DMS153 treated with DMSO at 0.1 percent for 48 hours (cell line): ENCODE measurements around the gene ATR.
"Not testable (repeated sequence)": the region's sequence is repeated elsewhere in the genome, so short reads cannot be mapped to it uniquely, and the experiment has no call there.

Experiments used
- DNase-seq: peaks from one replicate; lab custom pipeline; 2025; ENCODE audit not compliant: unreplicated experiment; lab: John Stamatoyannopoulos, UW

The ATR gene

DNA sequence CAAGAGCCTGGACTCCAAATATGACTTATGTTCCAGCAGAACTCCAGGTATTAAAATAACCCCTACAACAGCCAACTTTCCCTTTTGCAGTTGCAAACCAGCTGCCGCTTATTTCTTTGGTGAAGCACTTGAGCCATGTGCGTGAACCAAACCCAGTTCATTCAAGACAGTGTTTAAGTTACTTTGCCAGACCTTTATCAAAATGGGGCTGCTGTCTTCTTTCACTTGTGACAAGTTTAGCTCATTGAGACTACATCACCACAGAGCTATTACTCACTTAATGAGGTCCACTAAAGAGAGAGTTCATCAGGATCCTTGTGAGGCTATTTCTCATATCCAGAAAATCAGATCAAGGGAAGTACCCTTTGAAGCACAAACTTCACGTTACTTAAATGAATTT lies 128.3 kb downstream of the ATR start:
- no peak for DNase-seq

DNA sequence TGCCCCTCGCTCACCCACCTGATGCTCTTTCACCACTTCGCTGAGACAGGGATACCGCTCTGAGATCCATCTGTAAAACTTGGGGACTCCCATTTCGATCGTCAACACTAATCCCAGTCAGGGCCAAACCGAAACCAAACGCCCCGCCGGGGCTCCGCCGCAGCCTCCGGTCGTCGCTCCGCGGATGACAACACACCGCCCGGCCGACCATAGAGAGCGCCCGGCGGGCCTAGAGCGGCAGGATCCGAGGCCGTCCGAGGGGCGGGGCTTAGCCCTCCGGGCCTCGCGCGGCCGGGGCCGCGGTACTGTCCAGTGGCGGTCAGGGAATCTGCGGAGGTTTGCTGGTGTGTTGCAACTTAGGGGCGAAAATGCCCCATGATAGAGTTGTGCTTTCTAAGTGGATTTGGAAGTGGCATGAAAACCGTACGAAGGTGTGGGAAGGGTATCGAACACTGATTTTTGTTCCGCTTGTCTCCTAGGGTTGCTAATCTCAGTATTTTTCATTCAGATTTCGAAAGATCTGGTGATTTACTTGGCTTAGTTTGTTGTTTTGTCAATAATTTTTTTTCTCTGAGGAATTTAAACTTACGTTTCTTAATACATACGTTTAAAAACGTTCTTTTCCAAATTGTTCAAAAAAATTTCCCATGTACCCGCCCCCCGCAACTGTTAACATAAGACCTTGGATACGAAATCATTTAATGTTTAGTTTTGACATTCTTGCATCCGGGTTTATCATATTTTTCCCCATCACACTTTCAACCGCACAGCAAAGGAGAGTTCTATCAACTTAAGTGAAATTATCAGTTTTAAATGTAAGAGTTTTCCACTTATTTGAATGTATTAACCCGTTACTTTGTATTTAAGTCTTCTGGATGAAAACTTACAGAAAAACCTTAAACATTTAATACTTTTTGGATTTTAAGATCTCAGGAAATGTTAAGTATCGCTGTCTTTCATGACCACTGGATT lies 130.4 kb downstream of the ATR start, which contains the start of gene XRN1:
Gene XRN1 (minus strand): TSS at position 186 of the 972 bp plus-strand sequence. CDS start 93 bp downstream, at position 93.
- DNase-seq = peak; percentile 83

DNA sequence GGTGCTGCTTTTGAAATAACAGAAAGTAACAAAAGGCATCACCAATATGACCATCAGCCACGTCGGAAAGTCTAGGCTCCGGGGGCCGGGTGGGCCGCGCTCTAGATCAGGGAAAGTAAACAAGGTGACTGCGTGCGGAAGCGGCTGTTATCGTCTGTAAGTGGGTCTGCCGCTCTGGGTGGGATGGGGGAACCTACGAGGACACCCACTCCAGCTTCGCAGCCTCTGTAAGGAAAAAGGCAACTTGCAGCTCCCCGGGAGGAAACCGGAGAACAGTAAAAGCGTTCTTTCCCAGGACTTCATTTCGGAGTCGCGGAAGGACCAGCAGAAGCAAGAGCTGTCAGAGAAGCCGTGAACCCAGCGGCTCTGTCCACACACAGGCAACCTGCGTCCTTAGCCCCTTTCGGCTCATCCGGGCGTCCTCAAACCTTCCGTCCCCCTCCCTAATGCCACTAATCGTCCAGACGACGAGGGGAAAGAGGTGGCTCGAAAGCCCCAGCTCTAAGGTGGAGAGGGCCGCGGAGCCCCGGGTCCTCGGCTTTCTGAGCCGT lies 131.2 kb downstream of the ATR start:
- peak; percentile 50 for DNase-seq

GRCh38 chr3:142445816-142446254 lies 132.7 kb downstream of the ATR start:
- no peak for DNase-seq

DNA sequence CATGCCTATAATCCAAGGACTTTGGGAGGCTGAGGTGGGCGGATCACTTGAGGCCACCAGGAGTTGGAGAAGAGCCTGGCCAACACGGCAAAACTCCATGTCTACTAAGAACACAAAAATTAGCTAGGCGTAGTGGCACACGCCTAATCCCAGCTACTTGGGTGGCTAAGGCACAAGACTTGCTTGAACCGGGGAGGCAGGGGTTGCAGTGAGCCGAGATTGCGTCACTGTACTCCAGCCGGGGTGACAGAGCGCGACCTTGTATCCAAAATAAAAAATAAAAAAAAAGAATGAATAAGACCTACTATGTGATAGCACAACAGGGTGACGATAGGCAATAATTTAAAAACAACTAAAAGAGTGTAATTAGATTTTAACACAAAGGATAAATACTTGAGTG lies 134.2 kb downstream of the ATR start:
- no peak for DNase-seq

GRCh38 chr3:142443060-142443459 lies 135.5 kb downstream of the ATR start:
- DNase-seq = not testable (repeated sequence)

- not testable (repeated sequence) for DNase-seq
Measured at GRCh38 chr3:142439499-142440220, 138.9 kb downstream of the ATR start.

DNA sequence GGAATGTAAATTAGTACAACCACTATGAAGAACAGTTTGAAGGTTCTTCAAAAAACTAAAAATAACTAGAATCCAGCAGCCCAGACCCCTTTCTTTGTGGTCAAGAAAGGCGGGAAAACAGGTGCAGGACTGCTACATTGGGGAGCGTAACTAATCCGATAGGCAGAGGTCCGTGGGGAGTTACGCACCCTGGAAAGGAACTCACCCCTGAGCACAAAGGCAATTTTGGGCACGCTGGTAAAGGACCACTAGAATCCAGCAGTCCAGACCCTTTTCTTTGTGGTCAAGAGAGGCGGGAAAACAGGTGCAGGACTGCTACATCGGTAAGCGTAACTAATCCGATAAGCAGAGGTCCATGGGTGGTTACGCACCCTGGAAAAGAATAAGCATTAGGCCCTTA lies 140.4 kb downstream of the ATR start:
- DNase-seq = not testable (repeated sequence)

DNA sequence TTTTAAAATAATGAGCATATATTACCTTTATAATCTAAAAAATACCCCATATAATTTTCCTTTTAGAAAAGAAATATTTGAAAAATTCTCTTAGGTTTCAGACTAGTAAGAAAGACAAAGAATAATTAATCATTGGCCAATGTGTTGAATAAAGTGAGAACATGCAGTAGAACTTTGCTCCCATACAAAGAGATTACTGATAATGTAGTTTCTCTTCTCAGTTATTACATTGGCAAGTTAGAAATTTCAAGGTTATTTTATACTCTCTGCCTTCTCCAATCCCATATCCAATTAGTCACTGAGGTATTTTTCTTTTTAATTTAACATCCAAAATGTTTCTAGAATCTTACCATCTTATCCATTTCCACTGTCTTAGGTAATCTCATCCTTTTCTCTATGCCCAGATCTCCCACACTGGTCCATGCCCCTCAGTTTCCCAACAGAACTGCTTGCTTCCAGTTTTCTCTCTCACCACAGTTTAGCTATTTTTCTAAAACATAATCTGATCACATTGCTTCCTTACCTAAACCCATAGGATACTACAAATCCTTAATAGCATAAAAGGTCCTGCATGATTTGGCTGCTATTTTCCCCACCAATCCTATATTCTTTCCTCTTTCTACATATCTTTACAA lies 141.5 kb downstream of the ATR start:
- DNase-seq = no peak

- DNase-seq = no peak
Measured at GRCh38 chr3:142434503-142434902, 144.0 kb downstream of the ATR start.

DNA sequence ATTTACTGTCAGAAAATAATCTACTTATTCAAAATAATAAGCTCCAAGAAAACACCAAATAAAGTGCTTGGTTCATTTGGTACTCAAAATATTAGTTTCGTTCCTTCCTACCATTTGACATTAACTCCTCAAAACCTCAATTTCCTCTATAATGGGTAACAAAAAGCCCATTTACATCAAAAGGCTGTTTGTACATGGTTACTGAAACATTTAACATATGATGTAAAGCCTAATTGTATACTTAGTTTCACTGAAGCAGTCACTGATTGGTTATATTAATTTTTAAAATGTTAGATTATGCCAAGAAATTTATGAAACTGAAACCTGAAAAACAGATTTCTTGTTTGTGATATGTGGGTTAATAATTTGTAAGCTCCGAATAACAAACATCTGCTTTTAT lies 145.4 kb downstream of the ATR start:
- DNase-seq = no peak

GRCh38 chr3:142429582-142429981 lies 149.0 kb downstream of the ATR start:
- DNase-seq = no peak

- no peak for DNase-seq
Measured at GRCh38 chr3:142424754-142425153, 153.8 kb downstream of the ATR start.

DNA sequence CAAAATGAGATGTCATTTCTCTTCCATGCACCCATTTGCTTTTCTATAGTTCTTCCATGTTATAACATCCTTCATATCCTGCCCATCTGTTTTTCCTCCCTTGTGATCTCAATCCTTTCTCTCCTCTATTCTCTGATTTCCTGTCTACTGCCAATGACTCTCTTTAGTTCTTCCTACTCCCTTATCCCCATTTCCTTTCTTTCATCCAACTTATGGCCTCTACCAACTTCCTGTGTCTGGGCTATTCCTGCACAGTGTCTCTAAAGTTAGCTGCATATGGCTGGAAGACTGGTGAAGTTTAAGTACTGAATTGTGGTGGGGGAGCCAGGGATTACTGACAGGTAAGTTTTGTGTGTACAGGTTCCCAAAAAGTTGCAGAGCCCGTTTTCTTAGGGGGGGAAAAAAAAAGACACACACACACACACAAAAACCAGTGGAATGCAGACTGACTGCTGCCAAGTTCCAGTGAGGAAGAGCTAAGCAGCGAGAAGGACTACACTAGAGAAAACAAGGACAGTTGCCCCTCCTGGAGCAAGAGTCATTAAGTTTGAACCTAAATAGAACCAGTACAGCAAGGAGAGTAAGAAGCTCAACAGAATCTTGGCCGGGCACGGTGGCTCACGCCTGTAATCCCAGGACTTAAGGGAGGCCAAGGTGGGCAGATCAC lies 159.5 kb downstream of the ATR start:
- DNase-seq = no peak

GRCh38 chr3:142417302-142417701 lies 161.2 kb downstream of the ATR start:
- no peak for DNase-seq

- DNase-seq = not testable (repeated sequence)
Measured at GRCh38 chr3:142400537-142400936, 178.0 kb downstream of the ATR start.
